GM21367 (cell line): Measurements from ENCODE around the gene UGT2B10.

ENCODE experiments used
- ATAC-seq: cut with Tn5 transposase; IDR thresholded peaks from one replicate; pipeline ENCODE4 v1.9.1; 2021; ENCODE audit not compliant: unreplicated experiment

Gene UGT2B10

GRCh38 chr4:68869274-68869773, 53.5 kb downstream of the UGT2B10 start:
- no peak for ATAC-seq

GRCh38 chr4:68871809-68872642, 56.2 kb downstream of the UGT2B10 start:
- ATAC-seq: no peak

DNA sequence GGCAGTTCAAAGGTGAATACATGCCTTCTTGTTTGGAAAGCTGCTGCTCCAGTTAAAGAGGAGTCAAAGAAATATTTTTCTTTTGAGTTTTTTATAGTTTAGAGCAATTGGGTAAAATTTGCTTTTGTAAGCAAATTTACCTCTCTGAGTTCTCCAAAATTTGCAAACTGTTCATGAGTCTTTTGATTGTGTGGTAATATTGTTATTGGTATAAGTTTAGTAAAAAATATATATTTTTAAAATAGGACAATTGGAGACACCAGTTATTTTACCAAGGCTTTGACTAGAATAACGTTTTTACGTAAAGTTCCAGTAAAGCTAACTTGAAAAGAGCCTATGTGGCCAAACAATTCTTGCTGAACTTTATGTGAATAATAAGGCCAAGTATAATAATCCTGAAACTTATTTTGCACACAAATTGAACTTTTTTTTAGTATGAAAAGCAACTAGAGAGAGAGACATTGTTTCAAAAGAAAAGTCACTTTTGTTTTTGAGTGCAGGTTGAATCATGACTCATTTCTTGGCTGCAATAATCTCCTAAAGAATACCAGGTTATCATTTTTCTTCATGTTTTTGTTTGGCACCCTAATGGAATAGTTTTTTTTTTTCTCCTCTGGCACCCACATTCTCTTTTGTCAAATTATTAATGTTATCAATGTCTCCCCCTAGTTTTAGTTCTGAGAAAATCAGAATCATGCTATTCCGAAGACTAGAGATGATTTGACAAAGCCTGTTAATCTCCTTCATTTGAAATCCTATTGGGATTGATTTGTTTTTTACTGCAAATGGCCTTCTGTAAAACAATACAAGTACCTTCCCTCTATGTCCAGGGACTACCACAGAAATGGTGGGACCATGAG, 57.1 kb downstream of the UGT2B10 start:
- ATAC-seq: no peak

DNA sequence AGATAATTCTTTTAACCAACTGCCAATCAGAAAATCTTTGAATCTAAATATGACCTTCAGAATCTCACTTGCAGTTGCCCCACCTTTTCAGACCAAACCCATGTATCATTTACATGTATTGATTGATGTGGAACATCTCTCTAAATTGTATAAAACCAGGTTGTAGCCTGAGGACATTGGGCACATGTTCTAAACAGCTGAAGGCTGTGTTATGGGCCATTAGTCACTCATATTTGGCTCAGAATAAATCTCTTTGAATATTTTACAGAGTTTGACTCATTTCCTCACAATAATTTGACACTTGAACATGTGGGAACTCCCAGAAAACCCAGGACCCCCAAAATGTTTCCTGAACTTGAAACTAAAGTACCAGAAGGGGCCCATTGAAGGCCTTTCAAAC, 58.7 kb downstream of the UGT2B10 start:
- no peak for ATAC-seq

DNA sequence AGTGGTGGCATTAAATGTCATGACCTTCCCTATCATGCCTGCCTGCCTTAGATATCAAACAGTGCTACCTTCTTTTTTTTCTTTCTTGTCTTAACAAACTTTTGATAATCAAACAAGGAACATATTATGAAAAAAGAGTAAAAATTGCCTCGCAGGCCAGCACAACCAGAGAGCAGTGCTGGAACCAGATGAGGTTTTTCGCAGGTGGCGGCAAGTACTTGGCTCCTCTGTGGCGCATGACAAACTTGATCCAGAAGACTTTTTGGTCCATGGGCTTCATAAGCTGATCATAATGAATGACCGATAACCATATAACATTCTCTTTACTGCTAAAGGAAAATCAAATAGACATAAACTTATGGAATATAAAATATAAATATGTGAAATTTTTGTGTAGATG, 61.8 kb downstream of the UGT2B10 start:
- ATAC-seq: no peak

DNA sequence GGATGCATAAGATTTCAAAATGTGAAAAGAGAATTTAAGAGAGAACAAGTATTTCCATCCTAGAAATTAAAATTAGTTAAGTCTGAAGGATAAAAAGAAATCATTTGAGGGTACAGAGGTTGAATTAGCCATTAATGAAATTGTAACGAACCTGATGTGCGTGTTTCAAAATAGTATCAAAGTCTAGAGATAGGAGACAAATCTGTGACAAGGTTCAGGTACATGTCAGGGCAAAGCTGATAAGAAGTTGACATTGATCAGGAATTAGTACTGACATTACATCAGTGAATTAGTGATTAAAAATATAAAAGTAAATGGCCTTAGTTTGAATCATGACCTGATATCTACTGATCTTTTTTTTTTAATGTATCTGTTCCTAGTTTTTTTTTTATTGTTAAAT, 62.3 kb downstream of the UGT2B10 start:
- no peak for ATAC-seq
